PC-3 (cell line): Measurements from ENCODE around the gene OR51E1.

Experiments used
- CTCF ChIP-seq: fragments of 300-600 bp; sonication (generic); conservative IDR thresholded peaks from 2 replicates; pipeline ENCODE4 v1.5.1; 2017; ENCODE audit warnings: antibody characterized with exemption, low read depth, mild to moderate bottlenecking, low read length
- EZH2phosphoT487 ChIP-seq: fragments of 300-600 bp; sonication (generic); IDR thresholded peaks from 2 replicates; pipeline ENCODE4 v1.6.1; 2018; ENCODE audit warnings: mild to moderate bottlenecking, antibody characterized with exemption, low read length, borderline replicate concordance

GRCh38 chr11:4645974-4646373 lies 2.2 kb downstream of the OR51E1 start:
- TF ChIP-seq CTCF (no peak), EZH2phosphoT487 (no peak)
